ENCODE measurements around the gene PRRC2C.
"Not testable (repeated sequence)": the region's sequence is repeated elsewhere in the genome, so short reads cannot be mapped to it uniquely, and the experiment has no call there.

The PRRC2C gene

DNA sequence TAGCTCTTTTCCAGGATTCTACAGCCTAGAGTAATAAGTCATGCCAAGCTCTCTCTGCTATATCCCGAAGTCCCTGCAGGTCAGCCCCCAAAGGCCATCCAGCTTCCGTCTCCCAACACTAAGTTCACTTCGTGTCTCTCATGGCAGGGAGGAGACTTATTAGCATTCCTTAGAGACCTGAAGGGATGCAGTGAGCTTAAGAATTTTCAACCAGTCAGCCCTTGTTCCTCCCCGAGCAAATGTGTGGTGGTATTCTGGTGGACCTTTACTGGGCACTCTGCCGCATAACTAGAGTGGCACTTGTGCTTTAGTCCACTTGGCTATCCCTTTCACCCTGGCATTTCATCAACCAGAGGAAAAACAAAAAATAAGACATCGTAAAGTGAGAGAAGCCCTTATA, 117.7 kb downstream of the PRRC2C start:
- not testable (repeated sequence) for H3K4me3 ChIP-seq (ENCODE audit: low read length); H3K36me3 ChIP-seq (ENCODE audit: insufficient read depth, low read length); H3K27me3 ChIP-seq (ENCODE audit: insufficient read depth, low read length); H2AFZ ChIP-seq (ENCODE audit: low read depth, low read length); H3K9me3 ChIP-seq (ENCODE audit: low read length); H3K4me1 ChIP-seq (ENCODE audit: insufficient read depth, low read length)

DNA sequence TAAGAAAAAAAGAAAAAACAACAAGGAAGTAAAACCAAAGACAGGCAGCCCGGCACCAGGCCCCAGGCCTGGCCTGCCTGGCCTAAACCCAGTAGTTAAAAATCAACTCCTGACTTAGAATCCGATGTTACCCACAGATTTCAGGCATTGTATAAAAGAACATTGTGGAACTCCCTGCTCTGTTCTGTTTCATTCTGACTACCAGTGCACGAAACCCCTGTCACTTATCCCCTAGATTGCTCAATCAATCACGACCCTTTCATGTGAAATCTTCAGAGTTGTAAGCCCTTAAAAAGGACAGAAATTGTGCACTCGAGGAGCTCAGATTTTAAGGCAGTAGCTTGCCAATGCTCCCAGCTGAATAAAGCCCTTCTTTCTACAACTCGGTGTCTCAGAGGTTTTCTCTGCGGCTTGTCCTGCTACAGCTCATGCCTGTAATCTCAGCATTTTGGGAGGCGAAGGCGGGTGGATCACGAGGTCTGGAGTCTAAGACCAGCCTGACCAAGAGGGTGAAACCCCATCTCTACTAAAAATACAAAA, 121.1 kb downstream of the PRRC2C start:
- H3K4me3 ChIP-seq (ENCODE audit: low read length): no peak overlapping the region
- no peak overlapping the region for H2AFZ ChIP-seq (ENCODE audit: low read depth, low read length)
- H3K4me1 ChIP-seq (ENCODE audit: insufficient read depth, low read length): no peaks in the 10 kb centered on the region
- no peaks in the 10 kb centered on the region for H3K9me3 ChIP-seq (ENCODE audit: low read length)
- no peaks in the 10 kb centered on the region for H3K36me3 ChIP-seq (ENCODE audit: insufficient read depth, low read length)
- no peaks in the 10 kb centered on the region for H3K27me3 ChIP-seq (ENCODE audit: insufficient read depth, low read length)

DNA sequence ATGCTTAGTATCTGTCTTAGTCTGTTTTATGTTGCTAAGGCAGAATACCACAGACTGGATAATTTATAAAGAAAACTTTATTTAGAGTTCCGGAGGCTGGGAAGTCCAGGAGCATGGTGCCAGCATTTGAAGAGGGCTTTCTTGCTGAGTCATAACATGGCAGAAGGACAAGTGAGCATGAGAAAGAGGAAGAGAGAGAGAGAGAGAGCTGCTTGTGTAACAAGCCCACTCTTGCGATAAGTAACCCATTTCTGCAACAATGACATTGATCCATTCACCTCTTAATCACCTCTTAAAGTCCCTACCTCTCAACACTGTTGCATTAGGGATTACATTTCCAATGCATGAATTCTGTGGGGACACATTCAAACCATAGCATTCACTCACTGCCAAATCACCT, 125.1 kb downstream of the PRRC2C start:
- no peaks in the 10 kb centered on the region for H3K36me3 ChIP-seq (ENCODE audit: insufficient read depth, low read length)
- no peaks in the 10 kb centered on the region for H3K4me1 ChIP-seq (ENCODE audit: insufficient read depth, low read length)
- H3K27me3 ChIP-seq (ENCODE audit: insufficient read depth, low read length): no peaks in the 10 kb centered on the region
- H3K4me3 ChIP-seq (ENCODE audit: low read length): no peak overlapping the region
- H3K9me3 ChIP-seq (ENCODE audit: low read length): no peaks in the 10 kb centered on the region
- no peak overlapping the region for H2AFZ ChIP-seq (ENCODE audit: low read depth, low read length)

DNA sequence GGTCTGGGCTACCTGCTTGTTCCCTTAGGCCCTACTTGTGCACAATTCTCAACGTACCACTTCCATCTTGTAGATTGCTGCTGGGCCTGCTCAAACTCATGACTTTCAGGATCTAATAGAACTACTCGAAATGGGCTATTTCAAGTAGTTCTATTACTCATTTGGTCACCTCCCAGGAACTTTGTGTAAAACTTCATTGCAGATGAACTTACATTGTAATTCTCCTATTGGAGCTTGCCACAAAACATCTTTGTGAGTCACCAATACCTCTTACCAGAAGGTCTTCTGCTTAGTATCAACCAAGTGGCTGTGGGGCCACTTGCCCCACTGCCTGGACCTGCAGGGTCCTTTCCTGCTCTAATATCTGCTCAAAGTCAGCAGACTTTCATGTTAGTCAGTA, 126.0 kb downstream of the PRRC2C start:
- no peaks in the 10 kb centered on the region for H3K36me3 ChIP-seq (ENCODE audit: insufficient read depth, low read length)
- no peak overlapping the region for H2AFZ ChIP-seq (ENCODE audit: low read depth, low read length)
- H3K9me3 ChIP-seq (ENCODE audit: low read length): no peaks in the 10 kb centered on the region
- H3K27me3 ChIP-seq (ENCODE audit: insufficient read depth, low read length): no peaks in the 10 kb centered on the region
- no peaks in the 10 kb centered on the region for H3K4me1 ChIP-seq (ENCODE audit: insufficient read depth, low read length)
- no peak overlapping the region for H3K4me3 ChIP-seq (ENCODE audit: low read length)

DNA sequence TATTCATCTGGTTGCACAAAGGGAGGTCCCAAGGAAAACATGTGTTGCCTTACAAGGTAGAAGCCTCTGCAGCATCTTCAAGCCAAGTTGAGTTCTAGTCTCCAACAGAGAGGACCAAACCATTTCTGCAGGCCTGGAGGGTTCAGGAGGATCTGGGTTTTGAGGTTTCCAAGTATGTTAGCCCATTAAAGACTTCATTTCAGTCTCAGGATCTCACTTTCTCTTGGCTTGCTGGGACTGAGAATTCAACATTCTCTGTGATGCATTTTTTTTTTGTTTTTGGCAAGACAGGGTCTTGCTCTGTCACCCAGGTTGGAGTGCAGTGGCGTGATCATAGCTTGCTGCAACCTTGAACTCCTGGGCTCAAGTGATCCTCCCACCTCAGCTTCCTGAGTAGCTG, 128.0 kb downstream of the PRRC2C start:
- Histone ChIP-seq H3K9me3 (ENCODE audit: low read length) (no peaks in the 10 kb centered on the region), H3K4me1 (ENCODE audit: insufficient read depth, low read length) (no peaks in the 10 kb centered on the region), H3K27me3 (ENCODE audit: insufficient read depth, low read length) (no peaks in the 10 kb centered on the region), H3K36me3 (ENCODE audit: insufficient read depth, low read length) (no peaks in the 10 kb centered on the region), H3K4me3 (ENCODE audit: low read length) (no peak overlapping the region), H2AFZ (ENCODE audit: low read depth, low read length) (no peak overlapping the region)

DNA sequence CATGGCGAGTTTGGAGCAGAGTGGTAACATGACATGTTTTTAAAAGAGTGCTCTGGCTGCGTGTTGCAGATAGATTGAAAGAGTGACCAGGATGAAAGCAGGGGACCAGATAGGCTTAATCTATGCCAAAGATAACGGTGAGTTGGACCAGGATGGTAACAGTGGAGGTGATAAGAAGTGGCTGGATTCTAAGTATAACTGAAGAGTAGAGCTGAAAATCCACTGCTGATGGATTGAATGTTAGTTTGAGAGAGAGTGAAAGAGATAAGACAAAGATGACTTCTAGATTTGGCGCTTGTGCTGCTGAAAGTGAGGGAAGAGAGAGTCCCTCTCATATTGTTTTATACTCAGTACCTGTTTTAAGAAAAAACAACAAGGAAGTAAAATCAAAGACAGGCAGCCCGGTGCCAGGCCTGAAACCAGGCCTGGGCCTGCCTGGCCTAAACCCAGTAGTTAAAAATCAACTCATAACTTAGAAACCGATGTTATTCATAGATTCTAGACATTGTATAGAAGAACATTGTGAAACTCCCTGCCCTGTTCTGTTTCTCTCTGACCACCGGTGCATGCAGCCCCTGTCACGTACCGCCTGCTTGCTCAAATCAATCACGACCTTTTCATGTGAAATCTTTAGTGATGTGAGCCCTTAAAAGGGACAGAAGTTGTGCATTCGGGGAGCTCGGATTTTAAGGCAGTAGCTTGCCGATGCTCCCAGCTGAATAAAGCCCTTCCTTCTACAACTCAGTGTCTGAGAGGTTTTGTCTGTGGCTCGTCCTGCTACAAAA, 130.0 kb downstream of the PRRC2C start:
- H3K4me1 ChIP-seq (ENCODE audit: insufficient read depth, low read length); H3K36me3 ChIP-seq (ENCODE audit: insufficient read depth, low read length); H3K27me3 ChIP-seq (ENCODE audit: insufficient read depth, low read length); H3K4me3 ChIP-seq (ENCODE audit: low read length); H2AFZ ChIP-seq (ENCODE audit: low read depth, low read length); H3K9me3 ChIP-seq (ENCODE audit: low read length): not testable (repeated sequence)

DNA sequence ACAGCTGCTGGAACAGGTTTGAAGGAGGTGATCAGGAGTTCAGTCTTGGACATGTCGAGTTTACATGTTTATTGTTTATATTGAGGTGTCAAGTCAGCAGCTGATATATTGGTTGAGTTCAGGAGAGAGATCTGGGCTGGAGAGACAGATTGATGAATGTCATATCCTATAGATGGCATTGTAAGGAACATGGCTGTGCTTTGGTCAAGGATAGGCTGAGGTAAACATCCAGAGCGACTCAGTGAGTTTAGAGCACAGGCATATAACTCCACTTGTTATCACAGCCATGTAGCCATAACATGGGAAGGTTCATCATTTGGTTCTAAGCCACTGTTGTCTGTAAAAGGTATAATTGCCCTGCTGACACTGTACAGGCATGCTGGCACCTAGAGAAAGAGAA, 131.3 kb downstream of the PRRC2C start:
- no peaks in the 10 kb centered on the region for H3K4me1 ChIP-seq (ENCODE audit: insufficient read depth, low read length)
- no peak overlapping the region for H3K4me3 ChIP-seq (ENCODE audit: low read length)
- no peaks in the 10 kb centered on the region for H3K9me3 ChIP-seq (ENCODE audit: low read length)
- no peaks in the 10 kb centered on the region for H3K36me3 ChIP-seq (ENCODE audit: insufficient read depth, low read length)
- no peaks in the 10 kb centered on the region for H3K27me3 ChIP-seq (ENCODE audit: insufficient read depth, low read length)
- H2AFZ ChIP-seq (ENCODE audit: low read depth, low read length): no peak overlapping the region

DNA sequence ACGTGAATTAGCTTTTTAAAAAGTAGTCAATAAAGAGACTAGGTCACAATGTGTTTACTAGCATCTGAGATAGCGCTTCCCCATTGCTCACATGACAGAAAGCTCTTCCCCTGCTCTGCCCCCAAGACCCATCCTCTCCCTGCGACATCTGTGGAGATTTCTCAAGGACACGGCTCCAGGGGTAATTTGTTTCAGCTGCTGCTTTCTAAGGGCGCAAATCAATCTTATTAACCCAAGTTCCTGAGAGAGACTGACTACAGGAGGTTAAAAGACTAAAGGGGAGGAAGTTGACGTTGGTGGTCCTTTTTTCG, 136.8 kb downstream of the PRRC2C start, which contains the start of gene MYOCOS:
Gene MYOCOS, plus strand, starts transcription at position 92 of the 311 bp plus-strand sequence. CDS start 1,641 bp downstream, outside the sequence.
- no peak within 1 kb of the TSS for H3K4me3 ChIP-seq (ENCODE audit: low read length)
- no peak within 1 kb of the TSS for H2AFZ ChIP-seq (ENCODE audit: low read depth, low read length)
- H3K9me3 ChIP-seq (ENCODE audit: low read length): no peaks in the 10 kb centered on the region
- no peaks in the 10 kb centered on the region for H3K36me3 ChIP-seq (ENCODE audit: insufficient read depth, low read length)
- no peaks in the 10 kb centered on the region for H3K4me1 ChIP-seq (ENCODE audit: insufficient read depth, low read length)
- no peaks in the 10 kb centered on the region for H3K27me3 ChIP-seq (ENCODE audit: insufficient read depth, low read length)

DNA sequence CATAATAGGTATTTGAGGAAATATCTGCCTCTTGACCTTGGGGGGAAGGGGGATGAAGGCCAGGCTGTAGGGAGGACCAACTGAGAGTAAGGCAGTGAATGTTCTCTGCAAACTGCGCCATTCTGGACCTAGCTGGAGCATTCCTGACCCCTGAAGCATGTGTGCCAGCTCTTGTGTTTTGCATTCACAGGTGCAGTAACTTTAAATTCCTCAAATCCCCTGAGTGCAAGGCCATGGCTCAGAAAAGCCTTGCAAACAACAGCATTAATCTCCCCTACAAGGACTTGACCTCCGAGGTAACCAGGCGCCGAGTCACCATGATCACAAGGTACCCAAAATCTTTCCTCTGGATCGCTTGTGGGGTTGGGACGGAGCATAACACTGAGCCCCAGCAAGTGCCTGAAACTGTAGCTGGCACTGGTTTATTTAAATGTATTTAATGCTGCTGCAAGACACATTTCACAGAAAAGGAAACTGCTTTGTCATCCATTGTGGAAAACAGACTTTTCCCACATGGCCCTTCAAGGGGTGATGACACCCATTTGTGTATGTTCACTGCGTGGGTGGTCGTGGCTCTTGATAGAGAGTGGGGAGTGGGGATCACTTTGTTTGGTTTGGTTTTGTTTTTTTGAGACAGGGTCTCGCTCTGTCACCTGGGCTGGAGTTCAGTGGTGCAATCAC, 138.5 kb downstream of the PRRC2C start:
- Histone ChIP-seq H3K36me3 (ENCODE audit: insufficient read depth, low read length) (no peaks in the 10 kb centered on the region), H2AFZ (ENCODE audit: low read depth, low read length) (no peak overlapping the region), H3K4me1 (ENCODE audit: insufficient read depth, low read length) (no peaks in the 10 kb centered on the region), H3K9me3 (ENCODE audit: low read length) (no peaks in the 10 kb centered on the region), H3K27me3 (ENCODE audit: insufficient read depth, low read length) (no peaks in the 10 kb centered on the region), H3K4me3 (ENCODE audit: low read length) (no peak overlapping the region)

DNA sequence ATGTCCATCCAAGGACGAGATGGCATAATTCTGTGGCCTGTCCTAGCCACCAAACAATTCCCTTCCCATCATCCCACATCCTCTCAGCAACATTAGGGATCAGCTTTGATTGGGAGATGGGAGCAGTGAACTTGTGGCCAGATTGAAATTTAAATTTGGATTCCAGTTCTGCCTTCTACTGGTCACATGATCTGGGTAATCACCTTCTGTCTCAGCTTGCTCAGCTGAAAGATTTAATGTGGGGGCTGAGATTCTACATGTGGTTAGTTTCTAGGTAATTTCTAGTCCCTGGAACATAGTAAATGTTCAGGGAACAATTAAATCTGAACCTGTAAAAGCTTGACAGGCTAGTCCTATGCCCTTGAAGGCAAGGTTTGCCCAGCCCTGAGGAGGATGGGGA, 139.9 kb downstream of the PRRC2C start:
- no peak overlapping the region for H3K4me3 ChIP-seq (ENCODE audit: low read length)
- no peak overlapping the region for H2AFZ ChIP-seq (ENCODE audit: low read depth, low read length)
- no peaks in the 10 kb centered on the region for H3K27me3 ChIP-seq (ENCODE audit: insufficient read depth, low read length)
- H3K4me1 ChIP-seq (ENCODE audit: insufficient read depth, low read length): no peaks in the 10 kb centered on the region
- H3K36me3 ChIP-seq (ENCODE audit: insufficient read depth, low read length): no peaks in the 10 kb centered on the region
- H3K9me3 ChIP-seq (ENCODE audit: low read length): no peaks in the 10 kb centered on the region

DNA sequence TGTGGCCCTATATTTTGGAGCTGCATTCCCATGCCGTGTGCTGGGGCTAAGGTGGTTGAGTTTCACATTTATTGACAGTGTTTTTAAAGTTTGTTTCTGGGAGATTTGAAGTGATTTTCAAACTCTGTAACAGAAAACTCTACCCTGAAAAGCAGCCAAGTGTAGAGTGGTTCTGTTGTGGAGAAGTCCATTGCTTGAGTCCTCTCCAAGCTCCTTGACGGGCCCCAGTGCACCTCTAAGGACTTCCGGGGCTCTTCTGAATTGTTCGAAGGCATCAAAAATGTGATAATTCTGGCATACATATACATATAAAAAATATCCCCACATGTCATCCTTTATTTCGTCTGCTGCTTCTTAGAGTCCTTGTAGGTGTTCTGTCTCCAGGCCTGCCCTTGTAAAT, 141.7 kb downstream of the PRRC2C start:
- Histone ChIP-seq H3K9me3 (ENCODE audit: low read length) (peaks cover 2% of the 10 kb centered on the region), H3K4me1 (ENCODE audit: insufficient read depth, low read length) (no peaks in the 10 kb centered on the region), H3K4me3 (ENCODE audit: low read length) (no peak overlapping the region), H2AFZ (ENCODE audit: low read depth, low read length) (no peak overlapping the region), H3K27me3 (ENCODE audit: insufficient read depth, low read length) (no peaks in the 10 kb centered on the region), H3K36me3 (ENCODE audit: insufficient read depth, low read length) (no peaks in the 10 kb centered on the region)

DNA sequence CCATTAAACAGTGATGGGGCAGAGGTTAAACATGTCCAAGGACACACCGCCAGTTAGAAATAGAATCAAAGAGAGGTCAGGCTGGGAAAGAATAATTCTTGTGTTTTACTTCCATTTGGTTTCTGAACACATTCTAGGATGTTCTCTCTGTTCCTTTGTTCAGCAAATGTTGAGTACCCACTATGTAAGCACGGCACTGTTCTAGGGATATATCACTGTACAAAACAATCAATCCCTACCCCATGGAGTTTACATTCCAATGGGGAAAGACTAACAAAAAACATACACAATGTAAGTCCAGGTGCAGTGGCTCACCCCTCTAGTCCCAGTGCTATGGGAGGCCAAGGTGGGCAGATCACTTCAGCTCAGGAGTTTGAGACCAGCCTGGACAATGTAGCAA, 142.9 kb downstream of the PRRC2C start:
- H3K9me3 ChIP-seq (ENCODE audit: low read length): peaks cover 2% of the 10 kb centered on the region
- H3K27me3 ChIP-seq (ENCODE audit: insufficient read depth, low read length): no peaks in the 10 kb centered on the region
- no peak overlapping the region for H3K4me3 ChIP-seq (ENCODE audit: low read length)
- no peaks in the 10 kb centered on the region for H3K4me1 ChIP-seq (ENCODE audit: insufficient read depth, low read length)
- H3K36me3 ChIP-seq (ENCODE audit: insufficient read depth, low read length): no peaks in the 10 kb centered on the region
- H2AFZ ChIP-seq (ENCODE audit: low read depth, low read length): no peak overlapping the region

DNA sequence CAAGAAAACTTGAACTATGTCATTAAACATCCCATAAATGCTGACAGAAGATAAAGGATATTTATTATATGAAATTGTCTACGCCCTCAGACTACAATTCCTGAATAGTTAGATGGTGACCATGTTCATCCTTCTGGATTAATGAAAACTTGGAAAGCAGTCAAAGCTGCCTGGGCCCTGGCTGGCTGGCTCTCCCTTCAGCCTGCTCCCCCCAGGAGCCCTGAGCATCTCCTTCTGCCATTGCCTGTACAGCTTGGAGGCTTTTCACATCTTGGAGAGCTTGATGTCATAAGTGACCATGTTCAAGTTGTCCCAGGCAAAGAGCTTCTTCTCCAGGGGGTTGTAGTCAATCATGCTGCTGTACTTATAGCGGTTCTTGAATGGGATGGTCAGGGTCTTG, 150.3 kb downstream of the PRRC2C start:
- H3K36me3 ChIP-seq (ENCODE audit: insufficient read depth, low read length): no peaks in the 10 kb centered on the region
- H3K4me3 ChIP-seq (ENCODE audit: low read length): no peak overlapping the region
- H3K4me1 ChIP-seq (ENCODE audit: insufficient read depth, low read length): no peaks in the 10 kb centered on the region
- no peak overlapping the region for H2AFZ ChIP-seq (ENCODE audit: low read depth, low read length)
- peaks cover 2% of the 10 kb centered on the region for H3K9me3 ChIP-seq (ENCODE audit: low read length)
- no peaks in the 10 kb centered on the region for H3K27me3 ChIP-seq (ENCODE audit: insufficient read depth, low read length)
